Neural progenitor cell (in vitro differentiated cells): ENCODE results near the gene MCCC1.

ENCODE experiments used
- CTCF ChIP-seq: fragments of 200-600 bp; sonication (generic); IDR thresholded peaks from 2 replicates; pipeline ENCODE4 v1.5.1; 2017; ENCODE audit warnings: antibody characterized with exemption, mild to moderate bottlenecking
- EZH2 ChIP-seq: fragments of 200-600 bp; sonication (generic); IDR thresholded peaks from 2 replicates; pipeline ENCODE4 v1.6.1; 2017; ENCODE audit warnings: antibody characterized with exemption, mild to moderate bottlenecking, moderate library complexity
- EZH2phosphoT487 ChIP-seq: fragments of 200-600 bp; sonication (generic); IDR thresholded peaks from 2 replicates; pipeline ENCODE4 v1.6.1; 2017; ENCODE audit warnings: antibody characterized with exemption

GRCh38 chr3:183100376-183100775 is 1.1 kb upstream of the MCCC1 start:
- no peak for TF ChIP-seq CTCF
- no peak for TF ChIP-seq EZH2phosphoT487
- TF ChIP-seq EZH2 = no peak
